NCI-H2227 treated with DMSO at 0.1 percent for 48 hours (cell line): ENCODE measurements around the gene TRPT1.

ENCODE experiments used
- DNase-seq: peaks from one replicate; lab custom pipeline; 2025; lab: John Stamatoyannopoulos, UW

TRPT1 gene

GRCh38 chr11:64225608-64226506 is at the start of gene TRPT1, which contains the start of gene NUDT22:
Gene TRPT1 (minus strand): TSS chr11:64226186. CDS start chr11:64225860, 326 bp downstream.
Gene NUDT22 (plus strand): TSS chr11:64226274. CDS start chr11:64226653, 379 bp downstream.
- DNase-seq = peak; percentile 77

GRCh38 chr11:64275031-64275800 is 49.2 kb upstream of the TRPT1 start:
- no peak for DNase-seq

- peak; percentile 98 for DNase-seq
These were observed 43.7 kb upstream of the TRPT1 start for GRCh38 chr11:64269540-64270220.

GRCh38 chr11:64268893-64269539 is 43.0 kb upstream of the TRPT1 start:
- no peak for DNase-seq

GRCh38 chr11:64268025-64268892 is 42.3 kb upstream of the TRPT1 start:
- no peak for DNase-seq

- DNase-seq = no peak
These were observed 41.4 kb upstream of the TRPT1 start for GRCh38 chr11:64267207-64267945.

- DNase-seq = no peak
These were observed 40.4 kb upstream of the TRPT1 start for GRCh38 chr11:64266339-64266738.

GRCh38 chr11:64265176-64266160 is 39.5 kb upstream of the TRPT1 start:
- DNase-seq = no peak

GRCh38 chr11:64264371-64264852 is 38.4 kb upstream of the TRPT1 start:
- peak; percentile 28 for DNase-seq

- no peak for DNase-seq
These were observed 37.9 kb upstream of the TRPT1 start for GRCh38 chr11:64263947-64264317.

GRCh38 chr11:64263021-64263946 is 37.3 kb upstream of the TRPT1 start:
- DNase-seq = no peak

GRCh38 chr11:64262271-64263002 is 36.5 kb upstream of the TRPT1 start:
- no peak for DNase-seq

GRCh38 chr11:64261556-64262080 is 35.6 kb upstream of the TRPT1 start:
- DNase-seq = no peak

- no peak for DNase-seq
These were observed 34.2 kb upstream of the TRPT1 start for GRCh38 chr11:64260147-64260708.

- DNase-seq = no peak
These were observed 33.6 kb upstream of the TRPT1 start for GRCh38 chr11:64259533-64260067.

- DNase-seq = no peak
These were observed 33.1 kb upstream of the TRPT1 start for GRCh38 chr11:64258946-64259532.
